Stimulated activated CD4-positive, alpha-beta T cell treated with anti-CD3 and anti-CD28 coated beads, Interleukin-1b, Interleukin-23, amount 100 ng/mL, for 4 hours (primary cell): Measurements from ENCODE around the gene OR2S2.
A peak's percentile ranks its signal among the peaks of the same experiment; 100 is the strongest.
"Not testable (repeated sequence)": the region's sequence is repeated elsewhere in the genome, so short reads cannot be mapped to it uniquely, and the experiment has no call there.

ENCODE experiments used
- DNase-seq, 2 donors: peaks; one replicate each; pipeline ENCODE4 v3.0.0-alpha.2; 2020; ENCODE audit warnings: low read depth in 2 of 2

OR2S2 gene

DNA sequence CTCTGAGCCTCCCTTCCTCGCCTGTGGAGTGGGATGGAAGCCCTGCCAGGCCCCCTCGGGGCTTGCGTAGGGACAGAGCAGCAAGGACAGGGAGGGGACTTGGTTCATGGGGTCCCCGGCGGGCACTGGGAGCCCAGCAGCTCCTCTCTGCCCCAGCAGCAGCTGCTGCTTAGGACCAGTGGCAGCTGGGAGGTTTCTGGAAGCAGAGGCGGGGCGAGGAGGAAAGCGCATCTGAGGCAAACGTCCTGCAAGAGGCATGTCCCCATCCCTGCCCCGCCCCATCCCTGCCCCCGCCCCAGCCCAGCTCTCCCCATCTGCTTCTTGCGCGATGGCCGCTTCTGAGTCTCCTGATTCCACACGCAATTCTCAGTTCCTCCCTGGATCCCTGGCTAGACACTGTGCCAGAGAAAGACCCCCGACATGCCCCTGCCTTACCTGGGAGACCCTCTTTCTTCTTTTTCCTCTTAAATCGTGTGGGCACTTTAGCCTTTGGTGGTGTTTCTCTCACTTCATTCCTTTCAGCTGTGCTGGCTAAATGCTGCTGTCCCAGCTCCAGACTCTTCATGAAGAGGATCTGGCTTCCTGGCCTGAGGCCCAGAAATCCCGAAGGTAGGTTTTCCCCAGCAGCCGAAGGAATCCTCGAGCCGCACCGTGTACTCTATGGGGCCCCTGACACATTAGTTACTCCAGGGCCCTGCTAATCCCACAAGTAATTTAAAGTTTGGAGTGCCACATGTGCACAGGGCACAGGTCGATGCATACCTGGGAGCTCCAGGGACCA is 4.4 kb upstream of the OR2S2 start:
- DNase-seq: no peak

DNA sequence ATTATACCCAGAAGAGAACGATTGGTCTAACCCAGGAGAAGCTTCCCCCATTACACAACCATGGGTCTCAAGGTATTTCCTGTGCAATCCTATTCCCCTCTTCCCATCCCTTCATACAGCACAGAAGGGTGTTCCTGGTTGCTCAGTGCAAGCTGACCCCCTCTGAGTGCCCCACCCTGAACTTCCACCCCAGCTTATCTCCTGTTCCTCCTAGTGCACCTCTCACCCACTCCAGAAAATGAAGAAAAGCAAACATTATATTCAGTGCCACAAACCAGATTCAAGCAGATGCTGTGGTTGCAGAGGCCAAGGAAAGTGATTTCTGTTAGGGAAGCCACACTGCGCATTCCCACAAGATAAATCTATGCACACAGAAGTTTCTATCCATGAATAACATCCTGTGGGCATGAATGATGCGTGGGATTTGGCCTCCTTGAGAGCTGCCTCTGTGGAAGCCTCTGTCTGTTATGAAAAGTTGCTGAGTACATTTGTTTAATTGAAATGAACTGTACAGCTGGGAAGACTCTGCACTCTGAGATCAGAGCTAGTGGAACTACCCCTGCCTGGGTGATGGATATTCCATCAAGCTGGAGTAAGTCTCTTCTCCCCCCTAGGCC is 2.2 kb upstream of the OR2S2 start:
- no peak for DNase-seq

DNA sequence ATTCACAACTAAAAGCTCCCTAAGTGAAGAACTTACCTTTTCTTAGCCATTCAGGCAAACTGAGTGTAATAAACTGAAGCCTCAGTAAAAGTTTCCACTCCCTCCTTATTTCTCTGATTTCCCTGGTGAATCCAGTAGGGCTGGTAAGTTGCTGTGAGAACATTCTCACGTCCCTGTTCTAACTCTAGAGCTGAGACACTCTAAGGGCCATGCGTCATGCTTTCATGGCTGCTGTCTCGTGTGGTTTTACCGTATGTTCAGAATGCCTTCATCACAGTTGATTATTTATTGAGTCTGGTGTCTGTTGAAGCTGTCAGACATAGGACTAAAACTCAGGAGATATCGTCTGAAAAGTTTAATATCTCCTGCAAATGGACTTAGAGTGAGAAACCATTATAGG is 1.3 kb downstream of the OR2S2 start:
- DNase-seq: no peak

DNA sequence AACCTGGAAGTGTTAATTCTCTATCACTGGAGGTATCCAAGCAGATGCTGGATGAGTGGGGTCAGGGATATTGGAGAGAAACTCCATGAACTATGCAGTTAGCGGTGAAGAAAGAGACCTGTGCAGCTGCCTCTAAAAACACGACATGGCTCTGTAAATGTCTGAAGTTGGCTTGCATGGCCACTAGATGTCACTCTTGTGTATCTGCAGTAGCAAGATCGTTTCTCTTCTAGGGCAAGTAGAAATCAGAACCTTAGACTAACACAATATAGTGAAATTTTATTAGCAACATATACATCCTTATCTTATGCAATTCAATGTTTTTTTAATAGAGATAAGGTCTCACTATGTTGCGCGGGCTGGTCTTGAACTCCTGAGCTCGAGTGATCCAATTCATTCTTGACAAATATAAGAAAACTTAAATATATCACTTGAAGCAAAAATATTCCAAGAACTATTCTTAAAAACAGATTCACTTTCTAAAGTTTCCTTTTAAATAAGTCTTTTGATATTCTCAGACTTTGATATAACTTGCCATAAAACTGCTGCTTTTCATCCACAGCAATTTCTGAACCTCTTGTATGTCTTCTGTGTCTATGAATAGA is 2.9 kb downstream of the OR2S2 start:
- DNase-seq: peak in 1 of 2 donors; percentile 32

DNA sequence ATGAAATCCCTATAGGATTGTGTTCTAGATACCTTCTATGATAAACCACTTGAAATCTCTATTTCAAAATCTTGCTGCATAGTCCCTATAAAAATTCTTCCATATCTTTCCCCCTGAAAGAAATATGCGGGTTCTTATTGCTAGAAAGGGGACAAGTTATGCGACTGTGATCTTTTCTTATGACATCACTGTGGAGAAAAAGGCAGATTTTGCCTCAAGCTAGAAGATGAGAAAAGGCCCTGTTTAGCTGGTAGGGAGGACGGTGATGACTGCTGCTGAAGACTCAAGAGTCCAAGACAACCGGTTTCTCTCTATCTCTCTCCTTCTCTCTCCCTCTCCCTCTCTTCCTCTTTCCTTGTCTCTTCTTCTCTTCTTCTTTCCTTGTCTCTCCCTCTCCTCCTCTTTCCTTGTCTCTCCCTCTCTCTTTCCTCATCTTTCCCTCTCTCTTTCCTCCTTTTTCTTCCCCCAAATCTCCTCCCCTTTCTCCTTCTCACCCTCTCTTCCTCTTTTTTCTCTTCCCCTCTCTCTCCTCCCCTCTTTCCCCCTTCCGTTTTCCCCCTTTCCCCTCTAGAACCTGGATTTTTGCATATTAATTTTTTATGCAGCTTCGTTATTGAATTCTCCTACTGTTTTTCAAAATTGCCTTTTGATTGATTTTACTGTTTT is 5.3 kb downstream of the OR2S2 start:
- DNase-seq: no peak

DNA sequence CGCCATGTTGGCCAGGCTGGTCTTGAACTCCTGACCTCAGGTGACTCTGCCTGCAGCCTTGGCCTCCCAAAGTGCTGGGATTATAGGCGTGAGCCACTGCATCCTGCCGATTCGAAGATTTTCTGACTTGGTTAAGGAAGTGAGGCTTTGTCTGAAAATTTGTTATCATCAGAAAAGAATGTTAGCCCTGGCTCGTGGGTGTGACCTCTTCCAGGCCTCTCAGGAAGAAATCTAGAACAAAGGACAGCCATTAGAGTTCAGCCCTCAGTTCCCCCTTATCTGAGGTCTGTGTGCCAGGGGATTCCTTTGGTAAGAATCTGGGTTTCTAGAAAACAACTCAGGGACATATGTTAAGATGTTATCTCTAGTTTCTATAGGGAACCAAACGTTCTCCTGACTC is 6.2 kb downstream of the OR2S2 start:
- no peak for DNase-seq

DNA sequence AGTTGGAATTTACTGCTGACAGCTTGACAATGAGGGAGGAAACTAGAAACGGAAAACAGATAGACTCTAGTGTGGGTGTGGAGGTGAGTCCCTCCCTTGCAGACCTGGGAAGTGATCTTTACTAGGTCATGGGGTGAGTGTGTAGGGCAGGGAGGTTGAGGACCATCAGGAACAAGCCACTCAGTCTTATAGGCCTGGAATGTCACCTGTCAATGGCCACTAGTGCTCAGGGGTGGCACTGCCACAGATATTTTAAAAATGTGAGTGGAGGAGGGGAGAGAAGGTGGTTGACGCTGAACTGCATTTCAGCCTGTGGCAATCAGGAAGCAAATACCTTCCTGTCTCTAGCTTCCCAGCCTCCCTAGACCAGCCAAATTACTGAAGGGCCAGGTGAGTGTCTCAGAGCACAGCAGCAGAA is 9.0 kb downstream of the OR2S2 start:
- DNase-seq: no peak

DNA sequence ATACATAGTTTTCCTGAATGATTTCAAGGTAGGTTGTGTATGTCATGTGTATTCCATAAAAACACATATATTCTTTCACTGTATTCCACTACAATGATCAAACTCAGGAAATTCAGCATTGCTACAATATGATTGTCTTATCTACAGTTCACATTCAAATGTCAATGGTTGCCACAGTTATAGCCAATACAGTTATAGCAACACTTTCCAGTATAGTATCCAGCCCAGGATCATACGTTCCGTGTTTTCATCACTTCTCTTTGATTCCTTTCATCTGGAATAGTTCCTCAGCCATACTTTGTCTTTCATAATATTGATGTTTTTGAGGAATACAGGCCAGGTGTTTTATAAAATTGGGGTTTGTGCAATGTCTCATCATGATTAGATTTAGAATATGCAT is 9.5 kb downstream of the OR2S2 start:
- no peak for DNase-seq

DNA sequence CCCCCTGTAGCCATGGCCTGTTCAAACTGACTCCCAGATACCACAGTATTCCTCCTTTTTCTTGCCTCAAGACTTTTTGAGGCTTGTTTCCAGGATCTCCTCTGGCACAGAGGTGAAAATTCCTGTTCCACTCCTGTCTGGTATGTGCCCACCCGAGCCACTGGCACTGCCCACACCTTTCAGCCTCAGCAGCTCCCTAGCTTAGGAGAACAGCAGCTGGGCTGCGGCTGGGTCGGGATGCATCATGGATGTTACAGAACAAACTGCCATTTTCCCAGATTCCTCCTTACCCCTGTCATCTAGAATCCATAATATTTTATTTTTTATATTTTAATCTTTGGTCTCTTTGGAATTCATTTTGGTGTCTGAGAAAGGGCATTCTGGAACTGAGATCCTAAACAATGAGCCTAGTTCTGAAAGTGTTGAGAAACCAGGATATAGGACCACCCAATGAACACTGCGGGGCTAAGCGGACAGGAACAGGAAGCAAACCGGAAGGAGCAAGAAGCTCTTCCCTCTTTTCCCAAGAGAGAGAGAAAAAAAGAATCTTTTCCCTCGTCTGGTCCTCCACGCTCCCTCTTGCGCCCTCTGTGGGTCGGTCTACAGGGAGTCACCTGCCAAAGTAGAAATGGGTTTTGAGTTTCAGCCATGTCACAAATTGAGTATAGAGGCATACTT is 12.5 kb downstream of the OR2S2 start:
- DNase-seq: peak; percentile 58 to 66

DNA sequence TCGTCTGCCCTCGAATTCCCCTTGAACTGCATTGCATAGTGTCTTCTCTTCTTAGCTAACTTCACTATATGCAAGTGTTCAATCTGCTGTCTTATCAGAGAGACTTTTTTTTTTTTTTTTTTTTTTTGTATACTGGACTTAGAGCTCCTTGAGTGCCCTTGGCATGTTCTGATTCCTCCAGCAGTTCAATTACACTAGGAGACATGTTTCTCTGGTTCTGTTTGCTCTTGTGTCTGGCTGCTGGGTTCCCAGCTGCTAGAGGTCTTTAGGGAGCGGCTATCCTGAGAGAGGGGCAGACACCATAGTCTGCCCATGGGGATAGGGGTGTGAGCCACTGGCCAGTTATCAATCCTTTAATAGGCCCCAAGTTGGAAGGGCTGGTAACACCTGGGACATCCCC is 13.1 kb downstream of the OR2S2 start:
- DNase-seq: no peak

DNA sequence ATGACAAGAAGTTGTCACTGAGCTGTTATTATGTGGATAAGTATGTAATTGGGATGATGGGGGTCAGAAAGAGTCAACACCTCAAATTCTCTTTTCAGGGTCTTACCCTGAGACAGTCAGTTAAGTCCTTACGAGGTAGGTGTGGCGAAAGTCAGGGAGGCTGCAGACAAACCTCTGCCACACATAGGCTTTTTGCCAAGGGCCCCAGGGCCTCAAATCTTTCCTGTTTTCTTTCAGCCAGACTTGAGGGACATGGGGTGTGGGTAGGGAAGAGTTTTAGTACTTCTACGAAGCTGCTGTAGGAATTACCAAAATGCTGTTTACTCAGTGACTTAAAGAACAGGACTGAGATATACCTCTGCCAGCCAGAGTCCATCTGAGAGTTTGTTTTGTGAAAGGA is 13.8 kb downstream of the OR2S2 start:
- DNase-seq: no peak

DNA sequence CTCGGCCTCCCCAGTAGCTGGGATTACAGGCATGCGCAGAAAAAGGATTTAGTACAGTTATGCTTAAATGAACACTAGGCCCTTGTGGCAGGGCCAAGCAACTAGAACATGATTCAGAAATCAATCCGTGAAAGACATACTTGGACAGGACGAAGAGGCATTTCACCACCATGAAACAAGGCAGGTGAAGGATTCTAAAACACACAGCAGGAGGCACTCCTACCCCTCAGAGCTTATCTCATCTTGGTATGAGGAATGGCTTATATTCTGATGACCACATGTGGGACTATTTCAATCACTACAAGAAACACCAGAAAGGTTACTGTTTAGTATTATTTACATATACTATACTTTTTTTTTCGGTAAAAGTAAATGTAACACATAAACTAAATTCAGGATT is 15.7 kb downstream of the OR2S2 start:
- DNase-seq: no peak

DNA sequence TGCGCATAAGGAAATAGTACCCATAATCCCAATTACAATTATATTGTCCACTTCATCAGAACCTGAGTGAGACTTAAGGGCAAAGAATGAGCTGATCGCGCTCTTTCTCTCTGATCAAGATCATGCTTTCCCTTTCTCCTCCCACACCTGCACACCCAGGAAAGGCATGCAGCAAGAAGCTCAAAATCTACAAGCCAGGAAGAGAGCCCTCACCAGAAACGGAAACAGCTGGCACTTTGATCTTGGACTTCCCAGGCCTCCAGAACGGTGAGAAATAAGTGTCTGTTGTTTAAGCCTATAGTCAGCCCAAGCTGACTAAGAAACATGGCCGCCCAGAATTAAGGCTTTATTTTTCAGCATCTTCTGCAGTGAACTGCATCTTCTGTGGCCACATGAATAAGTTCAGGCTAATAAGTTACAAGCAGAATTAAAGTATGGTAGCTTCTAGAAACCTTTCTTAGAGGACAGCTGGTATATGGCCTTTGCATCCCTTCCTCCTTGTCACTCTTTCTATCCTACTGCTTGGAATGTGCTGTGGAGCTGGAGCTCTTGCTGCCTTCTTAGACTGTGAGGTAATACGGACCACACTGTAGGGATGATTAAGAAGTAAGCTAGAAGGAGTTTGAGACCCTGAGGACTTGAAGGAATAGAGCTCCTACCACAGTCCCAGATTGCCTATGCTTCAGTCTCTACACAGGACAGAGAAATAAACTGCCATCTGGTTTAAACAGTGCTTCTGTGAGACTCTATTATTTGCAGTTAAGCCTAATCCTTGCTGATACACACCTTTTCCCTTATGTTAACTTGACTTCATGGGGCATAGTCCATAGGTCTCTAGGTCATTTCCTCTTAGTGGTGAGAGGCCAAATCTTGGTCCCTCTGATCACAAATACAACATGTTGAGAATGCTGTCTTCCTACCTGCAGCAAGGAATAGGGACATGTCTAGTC is 17.2 kb downstream of the OR2S2 start:
- DNase-seq: no peak

DNA sequence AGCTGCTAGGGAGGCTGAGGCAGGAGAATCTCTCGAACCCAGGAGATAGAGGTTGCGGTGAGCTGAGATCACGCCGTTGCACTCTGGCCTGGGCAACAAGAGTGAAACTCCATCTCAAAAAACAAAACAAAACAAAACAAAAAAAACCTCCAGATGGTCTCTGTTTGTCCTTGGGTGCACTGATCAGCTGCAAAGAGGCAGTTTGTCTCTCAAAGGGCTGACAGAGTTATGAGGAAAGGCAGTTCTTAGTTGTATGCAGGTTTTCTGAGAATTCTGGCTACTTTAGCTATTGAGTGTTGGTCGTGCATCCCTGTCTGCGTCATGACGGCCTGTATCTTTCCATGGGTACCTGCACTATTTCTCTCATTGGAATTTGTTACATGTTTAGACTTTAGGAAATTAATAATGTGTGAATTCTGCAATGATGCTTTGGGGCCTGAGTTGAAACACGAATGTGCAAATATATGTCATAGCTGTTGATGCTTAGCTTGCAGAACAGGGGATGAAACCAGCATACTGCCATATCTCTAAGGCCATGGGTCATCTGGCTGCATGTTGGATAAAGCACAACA is 18.2 kb downstream of the OR2S2 start:
- no peak for DNase-seq

DNA sequence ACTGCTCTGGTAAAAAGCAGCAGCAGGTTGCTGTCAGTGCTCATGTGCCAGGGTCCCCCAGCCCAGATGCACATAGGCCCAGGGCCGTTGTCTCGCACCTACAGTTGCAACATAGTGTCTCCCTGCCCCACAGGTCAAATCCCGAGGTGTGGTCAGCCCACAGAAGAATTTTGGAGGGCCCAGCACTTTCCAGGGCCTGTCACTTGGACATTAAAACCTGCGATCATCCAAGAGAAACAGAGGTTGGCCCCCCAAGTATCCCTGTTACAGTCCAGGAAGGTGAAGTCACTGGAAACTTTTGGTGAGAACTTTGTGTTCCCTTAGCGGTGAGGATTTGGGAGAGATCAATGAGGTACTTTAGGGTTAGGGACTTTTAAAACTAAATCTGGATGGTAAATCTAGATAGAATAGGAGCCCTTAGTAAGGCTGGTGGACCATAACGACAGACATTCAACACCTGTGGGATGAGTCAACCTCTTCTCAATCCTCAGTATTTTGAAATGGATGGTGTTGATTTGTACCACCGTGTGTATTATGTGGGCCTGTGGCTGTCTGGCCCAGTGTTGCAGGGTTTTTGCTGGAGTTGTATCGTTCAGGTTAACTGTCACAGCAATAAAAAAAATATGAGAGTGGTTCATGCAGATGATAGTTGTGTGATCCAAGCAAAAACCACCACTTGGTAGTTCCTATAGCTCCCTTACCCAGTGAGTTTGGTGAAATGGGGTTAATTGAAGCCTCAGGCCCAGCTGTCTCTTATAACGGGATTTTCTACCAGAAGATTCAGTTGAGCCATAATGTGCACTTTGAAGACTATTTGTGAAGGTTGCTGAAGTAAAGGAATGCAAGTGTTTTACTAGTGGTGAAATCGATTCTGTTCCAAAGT is 19.2 kb downstream of the OR2S2 start:
- no peak for DNase-seq

DNA sequence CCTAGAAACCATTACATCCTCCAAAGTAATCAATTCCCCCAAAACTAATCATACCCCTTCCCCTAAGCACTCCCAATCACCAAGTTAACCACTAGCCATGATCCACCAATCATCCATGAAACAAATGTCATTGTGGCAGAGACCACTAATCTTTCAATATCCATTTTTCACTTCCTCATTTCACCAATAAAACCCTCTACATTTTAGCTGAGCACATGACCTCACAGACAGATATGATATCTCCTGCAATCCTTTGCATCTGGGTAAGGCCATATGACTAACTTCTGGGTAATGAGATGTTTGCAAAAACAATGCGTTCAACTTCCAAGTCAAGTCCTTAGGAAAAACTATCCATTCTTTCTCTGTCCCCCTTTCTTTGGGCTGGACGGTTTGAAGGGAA is 20.7 kb downstream of the OR2S2 start:
- DNase-seq: no peak

DNA sequence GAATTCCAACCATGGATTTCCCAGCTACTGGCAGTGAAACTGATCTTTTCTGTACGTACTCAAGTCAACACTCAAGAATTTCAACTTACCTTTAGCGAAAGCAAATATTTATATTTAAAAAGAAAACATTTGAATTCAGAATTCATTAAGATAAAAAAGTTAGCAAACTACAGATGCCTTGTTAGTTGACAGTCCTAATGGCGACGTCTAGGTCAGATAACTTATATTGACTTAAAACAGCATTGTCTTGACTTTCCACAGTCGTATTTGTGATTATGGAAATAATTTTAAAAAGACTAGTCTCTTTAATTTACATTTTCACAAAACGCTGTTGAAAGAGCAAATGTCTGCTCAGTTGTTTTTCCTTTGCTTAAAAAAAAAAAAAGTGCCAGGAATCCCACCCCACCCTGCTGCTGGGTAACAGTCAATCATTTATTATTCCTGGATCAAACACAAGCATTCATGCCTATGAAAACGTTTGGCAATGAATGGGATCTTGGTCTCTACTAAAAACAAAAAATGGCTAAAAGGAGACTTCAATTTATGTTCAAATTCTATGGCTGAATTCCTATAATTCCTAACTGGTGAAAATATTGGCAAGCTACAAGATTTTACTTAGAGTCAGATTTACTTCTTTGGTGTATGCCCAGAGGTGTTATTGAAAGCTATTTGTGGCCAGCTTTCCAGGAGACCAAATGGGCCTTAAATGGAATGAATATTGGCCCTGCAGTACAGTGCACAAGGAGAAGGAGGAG is 22.0 kb downstream of the OR2S2 start:
- DNase-seq: no peak

DNA sequence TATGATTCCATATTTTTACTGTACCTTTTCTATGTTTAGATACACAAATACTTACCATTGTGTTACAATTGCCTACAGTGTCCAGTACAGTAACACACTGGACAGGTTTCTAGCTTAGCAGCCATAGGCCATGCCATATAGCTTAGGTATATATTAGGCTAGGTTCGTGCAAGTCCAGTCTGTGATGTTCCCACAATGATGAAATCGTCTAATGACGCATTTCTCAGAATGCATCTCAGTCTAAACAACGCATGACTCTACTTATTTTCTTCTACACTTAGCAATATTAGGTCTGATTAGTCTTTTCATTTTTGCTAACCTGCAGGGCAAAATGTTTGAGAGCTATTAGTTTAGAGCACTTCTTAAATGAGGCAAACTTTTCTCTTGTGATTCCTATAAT is 22.7 kb downstream of the OR2S2 start:
- no peak for DNase-seq

DNA sequence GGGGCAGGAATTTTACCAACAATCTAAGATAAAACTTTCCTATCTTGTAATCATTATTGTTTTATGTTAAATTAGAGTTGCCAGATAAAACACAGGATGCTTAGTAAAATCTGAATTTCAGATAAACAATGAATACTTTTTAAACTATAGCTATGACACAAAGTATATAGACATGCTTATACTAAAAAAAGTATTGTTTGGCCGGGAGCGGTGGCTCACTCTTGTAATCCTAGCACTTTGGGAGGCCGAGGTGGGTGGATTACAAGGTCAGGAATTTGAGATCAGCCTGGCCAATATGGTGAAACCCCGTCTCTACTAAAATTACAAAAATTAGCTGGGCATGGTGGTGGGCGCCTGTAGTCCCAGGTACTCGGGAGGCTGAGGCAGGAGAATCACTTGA is 23.9 kb downstream of the OR2S2 start:
- DNase-seq: not testable (repeated sequence)
